Endodermal cell (in vitro differentiated cells): Measurements from ENCODE around the gene GATAD2A. TPM values are rescaled to one million over a fixed set of nuclear protein-coding genes. Genes with fewer than 3 reads are reported as not detected.
"Not testable (repeated sequence)": the region's sequence is repeated elsewhere in the genome, so short reads cannot be mapped to it uniquely, and the experiment has no call there.

Source experiments
- DNase-seq: peaks from one replicate; pipeline ENCODE4 v3.0.0-alpha.2; 2017
- H3K27ac ChIP-seq: 2 replicates; pipeline ENCODE4 v1.5.1; 2013; ENCODE audit warnings: mild to moderate bottlenecking, low read depth, low read length, moderate library complexity
- H3K27me3 ChIP-seq: 2 replicates; pipeline ENCODE4 v1.6.1; 2013; ENCODE audit warnings: mild to moderate bottlenecking, low read length, moderate library complexity; ENCODE audit not compliant: insufficient read depth, control insufficient read depth, poor library complexity, severe bottlenecking
- H3K36me3 ChIP-seq: 2 replicates; pipeline ENCODE4 v1.7.0; 2013; ENCODE audit warnings: mild to moderate bottlenecking, low read length, moderate library complexity; ENCODE audit not compliant: control insufficient read depth, insufficient read depth
- H3K4me1 ChIP-seq: one replicate; pipeline ENCODE4 v1.7.0; 2013; ENCODE audit warnings: low read length; ENCODE audit not compliant: control insufficient read depth, insufficient read depth
- H3K4me3 ChIP-seq: 2 replicates; pipeline ENCODE4 v1.5.1; 2013; ENCODE audit warnings: mild to moderate bottlenecking, low read length, moderate library complexity
- H3K9ac ChIP-seq: 2 replicates; pipeline ENCODE4 v1.6.1; 2013; ENCODE audit warnings: mild to moderate bottlenecking, low read length, moderate library complexity; ENCODE audit not compliant: poor library complexity, severe bottlenecking; ENCODE audit errors: extremely low read depth
- H3K9me3 ChIP-seq: 2 replicates; pipeline ENCODE4 v1.6.1; 2013; ENCODE audit warnings: mild to moderate bottlenecking, low read length, moderate library complexity; ENCODE audit not compliant: control insufficient read depth
- H3K27ac Mint-ChIP-seq: 2 replicates; pipeline ENCODE4 v1.8.0; 2020; ENCODE audit warnings: mixed read lengths
- H3K27me3 Mint-ChIP-seq: 2 replicates; pipeline ENCODE4 v1.8.0; 2021; ENCODE audit warnings: mild to moderate bottlenecking, mixed read lengths; ENCODE audit not compliant: insufficient read depth
- H3K36me3 Mint-ChIP-seq: 2 replicates; pipeline ENCODE4 v1.8.0; 2020; ENCODE audit warnings: low read depth, mixed read lengths
- H3K4me1 Mint-ChIP-seq: 2 replicates; pipeline ENCODE4 v1.8.0; 2020; ENCODE audit warnings: mixed read lengths
- H3K4me3 Mint-ChIP-seq: 2 replicates; pipeline ENCODE4 v1.8.0; 2020; ENCODE audit warnings: mild to moderate bottlenecking, moderate library complexity, mixed read lengths
- H3K9me3 Mint-ChIP-seq: 2 replicates; pipeline ENCODE4 v1.8.0; 2020; ENCODE audit warnings: mild to moderate bottlenecking, mixed read lengths
- WGBS, 2 experiments: methylation state at CpG; one replicate each; pipeline versions ENCODE4 v1.1.5 to v1.1.7; 2013; ENCODE audit warnings: missing lambda C conversion rate in 2 of 2, mixed read lengths in 1 of 2; ENCODE audit not compliant: insufficient coverage in 1 of 2, insufficient read length in 1 of 2; 5-methylcytosine and 5-hydroxymethylcytosine counted together
- total RNA-seq, 2 donors: library from RNA; stranded (reverse); fragmentation: NEBNext Ultra II Directional in 1 of 2; extraction: Animal tissue kit (Norgen Biotek cat#: 25700) in 1 of 2; gene quantifications; 2 replicates in 1 of 2; 3 replicates in 1 of 2; pipeline ENCODE4 v1.2.1, GENCODE V29; 2021
- TF ChIP-seq, protein P1 (sequence below): fragments of 200-600 bp; sonication (generic); conservative IDR thresholded peaks from 2 replicates; pipeline ENCODE4 v1.5.0; 2021; ENCODE audit warnings: antibody characterized with exemption, mild to moderate bottlenecking

The GATAD2A gene
- total RNA-seq, 2 donors from 2014 or later = 115 to 126 TPM

DNA sequence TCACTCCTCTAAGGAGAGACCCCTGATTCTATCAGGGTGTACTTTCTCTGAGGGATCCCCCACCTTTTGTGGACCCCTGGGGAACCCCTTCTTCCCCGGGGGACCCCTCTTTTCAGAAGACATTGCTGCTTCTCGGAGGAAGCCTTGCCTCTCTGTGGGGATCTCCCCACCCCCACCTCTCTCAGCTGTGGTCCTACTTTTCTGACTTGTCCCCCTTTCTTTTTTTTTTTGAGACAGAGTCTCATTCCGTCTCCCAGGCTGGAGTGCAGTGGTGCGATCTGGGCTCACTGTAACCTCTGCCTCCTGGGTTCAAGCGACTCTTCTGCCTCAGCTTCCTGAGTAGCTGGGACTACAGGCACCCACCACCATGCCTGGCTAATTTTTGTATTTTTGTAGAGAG lies 18.4 kb upstream of the GATAD2A start:
- Histone ChIP-seq H3K9me3 (no peaks in the 10 kb centered on the region), H3K27ac (no peak overlapping the region), H3K4me1 (no peaks in the 10 kb centered on the region), H3K9ac (peak overlapping the region; percentile 97), H3K27me3 (no peaks in the 10 kb centered on the region), H3K4me3 (peak overlapping the region; percentile 95), H3K36me3 (no peaks in the 10 kb centered on the region)
- H3K27me3 Mint-ChIP-seq = no peaks in the 10 kb centered on the region
- H3K9me3 Mint-ChIP-seq = peaks cover 13% of the 10 kb centered on the region
- peaks cover 5% of the 10 kb centered on the region for H3K36me3 Mint-ChIP-seq
- DNase-seq = no peak
- 78 to 84% methylated on average over 3 to 5 of the region's 5 CpGs for WGBS, 2 experiments
- peaks cover 36% of the 10 kb centered on the region for H3K4me1 Mint-ChIP-seq
- peak overlapping the region; percentile 78 for H3K4me3 Mint-ChIP-seq
- peak overlapping the region; percentile 45 for H3K27ac Mint-ChIP-seq
- TF ChIP-seq, protein P1, sequence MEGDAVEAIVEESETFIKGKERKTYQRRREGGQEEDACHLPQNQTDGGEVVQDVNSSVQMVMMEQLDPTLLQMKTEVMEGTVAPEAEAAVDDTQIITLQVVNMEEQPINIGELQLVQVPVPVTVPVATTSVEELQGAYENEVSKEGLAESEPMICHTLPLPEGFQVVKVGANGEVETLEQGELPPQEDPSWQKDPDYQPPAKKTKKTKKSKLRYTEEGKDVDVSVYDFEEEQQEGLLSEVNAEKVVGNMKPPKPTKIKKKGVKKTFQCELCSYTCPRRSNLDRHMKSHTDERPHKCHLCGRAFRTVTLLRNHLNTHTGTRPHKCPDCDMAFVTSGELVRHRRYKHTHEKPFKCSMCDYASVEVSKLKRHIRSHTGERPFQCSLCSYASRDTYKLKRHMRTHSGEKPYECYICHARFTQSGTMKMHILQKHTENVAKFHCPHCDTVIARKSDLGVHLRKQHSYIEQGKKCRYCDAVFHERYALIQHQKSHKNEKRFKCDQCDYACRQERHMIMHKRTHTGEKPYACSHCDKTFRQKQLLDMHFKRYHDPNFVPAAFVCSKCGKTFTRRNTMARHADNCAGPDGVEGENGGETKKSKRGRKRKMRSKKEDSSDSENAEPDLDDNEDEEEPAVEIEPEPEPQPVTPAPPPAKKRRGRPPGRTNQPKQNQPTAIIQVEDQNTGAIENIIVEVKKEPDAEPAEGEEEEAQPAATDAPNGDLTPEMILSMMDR = no peak

DNA sequence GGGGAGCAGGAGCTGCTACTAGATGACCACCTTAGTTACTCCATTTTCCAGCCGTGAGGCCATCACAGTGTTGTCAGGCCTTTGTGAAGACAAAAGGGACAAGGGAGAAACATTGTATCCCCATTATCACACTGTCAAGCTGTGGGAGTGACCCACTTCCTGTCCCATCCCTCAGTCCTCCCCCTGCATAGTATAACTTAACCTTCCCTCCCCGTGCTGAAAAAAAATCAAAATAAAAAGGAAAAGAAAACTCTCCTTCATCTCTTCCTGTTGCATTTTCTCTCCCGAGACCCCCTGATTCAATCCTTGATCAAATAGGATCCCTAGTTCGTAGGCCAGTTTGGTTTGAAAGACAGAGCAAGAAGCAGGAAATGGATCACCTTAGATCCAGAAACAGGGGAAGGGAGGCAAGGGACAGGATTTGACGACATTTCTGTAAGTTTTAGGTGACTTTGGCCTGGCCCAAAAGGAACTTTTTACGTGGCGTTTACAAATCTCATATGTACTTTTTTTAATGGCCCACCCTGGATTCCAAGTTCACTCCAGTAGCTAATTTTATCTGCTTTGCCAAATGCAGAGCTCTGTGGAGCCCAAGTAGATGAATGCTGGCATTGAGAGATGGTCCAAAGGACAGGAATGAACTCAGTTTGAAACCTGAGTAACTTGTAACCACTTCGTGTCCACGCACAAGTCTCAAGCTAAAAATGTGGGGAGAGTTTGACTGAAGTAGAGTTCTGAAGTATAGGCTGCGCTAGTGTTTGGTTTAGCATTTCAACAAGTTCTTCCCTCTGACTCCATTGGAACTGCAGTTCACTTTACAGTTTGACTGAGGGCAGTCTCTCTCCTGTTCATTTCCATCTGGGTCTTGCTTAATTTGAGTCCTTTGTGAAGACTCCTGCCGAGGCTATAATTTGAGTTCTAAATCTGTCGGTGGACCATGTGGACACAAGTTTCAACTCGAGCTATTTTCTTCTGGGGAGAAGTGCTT lies 16.6 kb upstream of the GATAD2A start:
- Histone ChIP-seq H3K4me1 (no peaks in the 10 kb centered on the region), H3K9me3 (no peaks in the 10 kb centered on the region), H3K27me3 (no peaks in the 10 kb centered on the region), H3K27ac (no peak overlapping the region), H3K4me3 (peak overlapping the region; percentile 24), H3K36me3 (no peaks in the 10 kb centered on the region), H3K9ac (no peak overlapping the region)
- peak overlapping the region; percentile 78 for H3K4me3 Mint-ChIP-seq
- H3K4me1 Mint-ChIP-seq = peaks cover 41% of the 10 kb centered on the region
- H3K27me3 Mint-ChIP-seq = no peaks in the 10 kb centered on the region
- H3K27ac Mint-ChIP-seq = peak overlapping the region; percentile 45
- TF ChIP-seq, protein P1 = no peak
- peaks cover 9% of the 10 kb centered on the region for H3K9me3 Mint-ChIP-seq
- H3K36me3 Mint-ChIP-seq = peaks cover 5% of the 10 kb centered on the region
- 78 to 81% methylated on average over 11 to 13 of the region's 13 CpGs for WGBS, 2 experiments
- DNase-seq = no peak

DNA sequence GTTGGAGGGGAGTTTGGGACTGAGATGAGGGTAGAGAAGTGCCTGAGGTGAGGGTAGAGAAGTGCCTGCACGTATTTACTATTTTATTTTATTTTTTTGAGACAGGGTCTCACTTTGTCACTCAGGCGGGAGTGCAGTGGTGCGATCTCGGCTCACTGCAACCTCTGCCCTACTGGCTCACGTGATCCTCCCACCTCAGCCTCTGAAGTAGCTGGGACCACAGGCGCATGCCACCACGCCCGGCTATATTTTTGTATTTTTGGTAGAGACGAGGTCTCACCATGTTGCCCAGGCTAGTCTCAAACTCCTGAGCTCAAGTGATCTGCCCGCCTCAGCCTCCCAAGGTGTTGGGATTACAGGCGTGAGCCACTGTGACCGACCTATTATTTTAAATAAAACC lies 15.8 kb upstream of the GATAD2A start:
- Mint-ChIP-seq H3K27ac (peak overlapping the region; percentile 45), H3K4me1 (peaks cover 43% of the 10 kb centered on the region)
- H3K9me3 Mint-ChIP-seq, H3K9ac ChIP-seq, H3K4me1 ChIP-seq, H3K36me3 ChIP-seq, H3K36me3 Mint-ChIP-seq, H3K27ac ChIP-seq, H3K4me3 Mint-ChIP-seq, H3K9me3 ChIP-seq, H3K27me3 ChIP-seq, H3K4me3 ChIP-seq, DNase-seq, H3K27me3 Mint-ChIP-seq: not testable (repeated sequence)
- WGBS, 2 experiments = 93 to 96% methylated on average over 8 to 12 of the region's 12 CpGs

DNA sequence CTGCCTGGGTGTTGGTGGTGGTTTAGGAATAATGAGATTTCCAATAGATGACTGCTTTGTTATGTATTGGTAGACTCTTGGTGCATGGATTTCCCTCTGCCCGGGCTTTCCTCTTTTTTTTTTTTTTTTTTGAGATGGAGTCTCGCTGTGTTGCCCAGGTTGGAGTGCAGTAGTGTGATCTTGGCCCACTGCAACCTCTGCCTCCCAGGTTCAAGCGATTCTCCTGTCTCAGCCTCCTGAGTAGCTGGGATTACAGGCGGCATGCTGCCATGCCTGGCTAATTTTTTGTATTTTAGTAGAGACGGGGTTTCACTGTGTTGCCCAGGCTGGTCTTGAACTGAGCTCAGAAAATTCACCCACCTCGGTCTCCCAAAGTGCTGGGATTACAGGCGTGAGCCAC lies 11.1 kb upstream of the GATAD2A start:
- H3K27ac ChIP-seq = not testable (repeated sequence)

More for the DNA sequence above, 11.1 kb upstream of the GATAD2A start:
- not testable (repeated sequence) for H3K27me3 ChIP-seq, H3K4me3 Mint-ChIP-seq, H3K9me3 Mint-ChIP-seq, DNase-seq, H3K27me3 Mint-ChIP-seq, H3K9me3 ChIP-seq, H3K9ac ChIP-seq, H3K4me3 ChIP-seq, H3K36me3 Mint-ChIP-seq, H3K4me1 ChIP-seq, H3K36me3 ChIP-seq
- 96 to 98% methylated on average over 4 to 6 of the region's 7 CpGs for WGBS, 2 experiments
- Mint-ChIP-seq H3K4me1 (peaks cover 25% of the 10 kb centered on the region), H3K27ac (peak overlapping the region; percentile 52)
